HG03575 (cell line): ENCODE data around the gene MKRN2OS.

Experiments
- ATAC-seq: cut with Tn5 transposase; IDR thresholded peaks from one replicate; pipeline ENCODE4 v1.9.1; 2021; ENCODE audit not compliant: unreplicated experiment, insufficient number of reproducible peaks, low FRiP score; ENCODE audit errors: extremely low read depth

MKRN2OS gene, protein sequence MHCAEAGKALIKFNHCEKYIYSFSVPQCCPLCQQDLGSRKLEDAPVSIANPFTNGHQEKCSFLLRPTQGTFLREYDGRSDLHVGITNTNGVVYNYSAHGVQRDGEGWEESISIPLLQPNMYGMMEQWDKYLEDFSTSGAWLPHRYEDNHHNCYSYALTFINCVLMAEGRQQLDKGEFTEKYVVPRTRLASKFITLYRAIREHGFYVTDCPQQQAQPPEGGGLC

DNA sequence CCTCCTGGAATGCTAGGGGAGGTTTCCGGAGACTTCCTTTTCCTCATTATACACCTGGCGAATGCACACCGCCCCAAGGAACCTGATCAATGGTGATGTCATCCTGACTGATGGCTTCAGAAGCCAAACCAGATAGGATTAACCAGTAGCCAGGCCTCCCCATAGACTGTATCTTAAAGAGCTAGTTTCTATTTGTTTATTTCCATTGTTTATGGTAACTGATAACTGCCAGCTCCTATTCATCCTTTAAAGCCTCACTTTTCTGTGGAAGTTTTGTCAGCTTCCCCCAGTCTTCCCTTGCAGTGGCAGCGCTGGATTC is at the start of gene MKRN2OS:
Gene MKRN2OS (minus strand): TSS at position 27 of the 319 bp plus-strand sequence. CDS start 35 bp downstream, outside the sequence.
- ATAC-seq, result no peak

DNA sequence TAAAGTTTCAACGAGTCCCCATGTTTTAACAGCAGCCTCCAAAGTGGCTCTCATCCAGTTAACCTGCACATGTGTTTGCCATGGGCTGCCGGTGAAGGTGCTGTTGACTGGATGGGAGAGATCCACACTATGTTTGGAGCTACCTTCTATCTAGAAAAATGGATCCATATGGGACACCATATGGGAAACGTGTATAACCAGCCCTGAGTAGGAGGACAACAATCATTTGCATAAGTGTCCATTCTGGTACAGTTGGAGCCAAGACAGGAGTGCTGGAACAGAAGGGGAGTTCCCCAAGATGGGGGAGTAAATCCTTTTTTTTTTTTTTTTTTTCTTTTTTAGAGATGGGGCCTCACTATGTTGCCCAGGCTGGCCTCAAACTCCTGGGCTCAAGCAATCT is 48.2 kb upstream of the MKRN2OS start:
- ATAC-seq, result no peak

- ATAC-seq, result no peak
These were observed 46.9 kb upstream of the MKRN2OS start for GRCh38 chr3:12591997-12592715.

DNA sequence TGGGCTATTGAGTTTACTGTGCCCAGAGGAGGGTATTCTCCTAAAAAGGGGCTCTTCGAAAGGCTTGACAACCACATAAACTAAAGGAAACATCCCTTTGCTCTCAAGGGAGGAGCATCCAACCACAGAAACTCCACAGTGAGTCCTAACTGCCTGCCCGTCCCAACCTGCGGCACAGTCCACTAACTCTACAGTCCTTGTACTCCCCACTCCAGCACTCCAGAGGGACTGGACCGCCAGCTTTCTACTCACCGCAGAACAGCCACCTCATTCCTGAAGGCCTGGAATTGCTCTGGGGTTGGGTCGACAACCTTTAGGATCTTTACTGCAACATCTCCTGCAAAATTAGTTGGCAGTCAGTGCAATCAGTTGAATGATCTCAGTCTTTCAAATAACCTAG is 46.2 kb upstream of the MKRN2OS start:
- no peak for ATAC-seq

GRCh38 chr3:12590096-12590495 is 44.8 kb upstream of the MKRN2OS start:
- no peak for ATAC-seq

GRCh38 chr3:12588039-12589009 is 43.0 kb upstream of the MKRN2OS start:
- no peak for ATAC-seq

DNA sequence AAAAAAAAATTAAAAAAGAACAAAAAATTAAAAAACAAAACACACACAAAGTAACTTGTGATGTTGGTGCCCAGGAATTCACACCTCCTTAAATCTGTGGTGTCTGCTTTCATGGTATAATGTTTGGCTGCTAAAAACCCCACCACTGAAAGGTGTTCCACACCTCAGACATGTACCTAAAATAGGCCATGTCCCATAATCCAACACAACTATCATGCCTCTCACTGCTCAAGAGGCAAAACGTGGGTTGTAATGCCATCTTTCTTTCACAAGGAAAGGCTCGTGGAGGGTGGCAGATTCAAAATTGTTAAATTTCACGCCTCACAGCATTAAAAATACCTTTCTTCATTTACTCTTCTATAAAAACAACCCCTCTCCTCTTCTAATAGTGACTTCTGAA is 41.1 kb upstream of the MKRN2OS start:
- no peak for ATAC-seq

- ATAC-seq, result no peak
These were observed 40.7 kb upstream of the MKRN2OS start for GRCh38 chr3:12585970-12586369.

- no peak for ATAC-seq
These were observed 39.9 kb upstream of the MKRN2OS start for GRCh38 chr3:12585181-12585580.

- no peak for ATAC-seq
These were observed 38.8 kb upstream of the MKRN2OS start for GRCh38 chr3:12584083-12584482.

DNA sequence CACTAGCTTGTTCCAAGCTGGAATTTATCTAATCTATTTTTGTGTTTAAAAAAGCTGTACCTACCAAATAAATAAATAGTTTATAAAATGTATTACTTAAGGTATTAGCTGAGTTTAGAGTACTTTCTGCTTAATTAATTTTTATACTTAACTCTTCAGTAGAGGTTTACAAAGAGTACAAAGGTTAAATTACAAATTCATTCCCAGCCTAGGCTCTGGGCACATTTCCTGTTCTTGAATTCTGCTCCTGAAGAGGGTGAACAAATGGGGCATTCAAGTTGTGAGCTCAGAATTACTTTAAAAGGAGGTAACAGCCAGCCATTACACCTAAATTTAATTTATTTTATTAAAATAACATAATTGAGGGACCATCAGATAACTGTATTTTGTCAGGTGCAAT is 38.0 kb upstream of the MKRN2OS start:
- ATAC-seq, result no peak

DNA sequence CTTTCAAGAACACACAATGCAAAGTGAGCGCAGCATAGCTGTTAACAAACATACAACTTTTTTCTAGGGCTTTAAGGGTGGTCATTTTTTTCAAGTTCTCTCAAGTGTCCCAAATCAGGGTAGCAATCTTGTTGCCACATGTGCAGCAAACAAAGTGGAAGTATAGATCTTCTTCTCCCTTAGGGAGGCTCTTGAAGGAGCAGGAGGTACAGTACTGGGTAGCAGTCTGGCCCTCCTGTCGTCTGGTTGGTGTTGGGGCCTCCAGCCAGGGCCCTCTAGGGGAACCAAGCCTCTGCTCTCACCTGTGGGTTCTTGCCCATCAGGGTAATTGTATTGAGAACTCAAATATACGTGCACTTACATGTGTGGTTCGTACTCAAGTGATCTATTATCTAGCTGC is 37.4 kb upstream of the MKRN2OS start:
- ATAC-seq, result no peak

GRCh38 chr3:12579905-12580304 is 34.6 kb upstream of the MKRN2OS start:
- ATAC-seq, result no peak

DNA sequence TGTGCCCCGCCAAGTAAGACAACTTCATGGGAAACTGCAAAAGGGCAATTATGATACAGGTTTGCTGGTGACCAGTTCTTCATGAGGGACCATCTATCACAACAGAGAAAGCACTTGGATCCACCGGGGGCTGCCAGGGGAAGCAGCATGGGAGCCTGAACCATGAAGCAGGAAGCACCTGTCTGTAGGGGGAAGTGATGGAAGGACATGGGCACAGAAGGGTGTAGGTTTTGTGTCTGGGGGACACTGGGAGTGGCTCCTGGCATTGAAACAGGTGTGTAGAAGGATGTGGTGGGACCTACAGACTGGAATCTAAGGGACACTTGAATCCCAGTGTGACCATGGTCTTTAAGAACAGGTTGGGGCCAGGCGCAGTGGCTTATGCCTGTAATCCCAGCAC is 34.2 kb upstream of the MKRN2OS start:
- ATAC-seq, result no peak

- no peak for ATAC-seq
These were observed 33.4 kb upstream of the MKRN2OS start for GRCh38 chr3:12578742-12579141.

- ATAC-seq, result no peak
These were observed 32.1 kb upstream of the MKRN2OS start for GRCh38 chr3:12577379-12577778.

- no peak for ATAC-seq
These were observed 29.4 kb upstream of the MKRN2OS start for GRCh38 chr3:12574661-12575060.

DNA sequence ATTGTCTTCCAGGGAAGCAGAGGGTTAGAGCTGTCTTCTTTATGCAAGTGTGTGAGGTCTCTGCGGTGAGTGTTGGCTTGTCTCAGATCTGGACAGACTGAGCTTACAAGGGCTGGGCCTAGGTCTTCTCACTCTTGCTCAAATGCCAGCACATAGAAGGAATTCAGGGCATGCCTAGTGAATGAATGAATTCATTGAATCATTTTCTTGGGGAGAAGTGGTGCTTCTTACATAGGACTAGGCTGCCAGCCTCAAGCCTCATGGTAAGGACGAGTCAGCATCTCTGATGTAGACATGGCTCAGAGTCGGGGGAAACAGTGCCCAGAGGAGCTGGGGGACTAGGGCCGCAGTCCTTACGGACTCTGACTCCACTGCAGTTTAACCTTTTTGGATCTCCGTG is 28.8 kb upstream of the MKRN2OS start:
- ATAC-seq, result no peak

DNA sequence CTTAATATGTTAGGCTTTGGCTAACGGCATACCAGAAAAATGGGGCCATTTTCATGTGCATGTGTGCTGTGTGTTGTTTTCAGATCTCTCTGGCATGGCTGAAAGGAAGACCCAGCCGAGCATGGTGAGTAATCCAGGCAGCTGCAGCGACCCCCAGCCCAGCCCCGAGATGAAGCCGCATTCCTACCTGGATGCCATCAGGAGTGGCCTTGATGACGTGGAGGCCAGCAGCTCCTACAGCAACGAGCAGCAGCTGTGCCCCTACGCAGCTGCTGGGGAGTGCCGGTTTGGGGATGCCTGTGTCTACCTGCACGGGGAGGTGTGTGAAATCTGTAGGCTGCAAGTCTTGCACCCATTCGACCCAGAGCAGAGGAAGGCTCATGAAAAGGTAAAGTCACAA is 26.7 kb upstream of the MKRN2OS start:
- no peak for ATAC-seq

DNA sequence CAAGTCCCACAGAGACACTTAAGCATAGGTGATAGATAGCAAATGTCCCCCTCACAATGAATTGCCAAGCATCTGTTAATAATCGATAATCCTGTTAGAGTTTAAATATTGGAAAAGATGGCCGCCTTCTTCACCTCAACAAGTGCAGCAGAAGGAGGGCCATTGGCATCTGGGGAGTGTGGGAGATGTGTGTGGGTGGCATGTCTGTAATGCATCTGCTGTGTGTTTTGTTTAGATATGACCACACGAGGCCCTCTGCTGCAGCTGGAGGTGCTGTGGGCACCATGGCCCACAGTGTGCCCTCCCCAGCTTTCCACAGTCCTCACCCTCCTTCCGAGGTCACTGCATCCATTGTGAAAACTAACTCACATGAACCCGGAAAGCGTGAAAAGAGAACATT is 24.5 kb upstream of the MKRN2OS start:
- no peak for ATAC-seq
